ENCODE data around the gene TSSK1B.

- no peak for TF ChIP-seq CTCF (IDR thresholded peaks at IDR 0.05; ENCODE audit: low read depth, low read length)
- no peak for TF ChIP-seq MYC (IDR thresholded peaks at IDR 0.05; ENCODE audit: low read depth, low read length)
These were observed 13.5 kb upstream of the TSSK1B start for GRCh38 chr5:113448252-113448651.

Data from NB4 (cell line).